H1 (cell line): ENCODE data around the gene SBDS. TPM values are rescaled to one million over a fixed set of nuclear protein-coding genes. Genes with fewer than 3 reads are reported as not detected.
"Not testable (repeated sequence)": the region's sequence is repeated elsewhere in the genome, so short reads cannot be mapped to it uniquely, and the experiment has no call there.

Source experiments
- CTCF ChIA-PET: fragments of 300-600 bp; sonication (Branson Sonifier 250); formaldehyde crosslinking; loops from one replicate; lab custom pipeline; 2021; ENCODE audit not compliant: partially characterized antibody; lab: Charles Lee
- POLR2A ChIA-PET: fragments of 300-600 bp; sonication (Branson Sonifier 250); formaldehyde crosslinking; loops from one replicate; lab custom pipeline; 2021; ENCODE audit warnings: inconsistent platforms; ENCODE audit not compliant: partially characterized antibody; lab: Charles Lee
- DNase-seq, 2 experiments: peaks; one replicate each; pipeline versions ENCODE4 v3.0.0 to v3.0.0-alpha.2; 2010 to 2022; ENCODE audit warnings: low spot score in 2 of 2, low read depth in 1 of 2, mixed read lengths in 1 of 2
- FAIRE-seq: peaks from 2 replicates; lab custom pipeline; 2011; peaks lifted over from hg19 to GRCh38; lab: Jason Lieb, UNC
- H2AFZ ChIP-seq: 2 replicates; pipeline ENCODE4 v1.8.1; 2012; ENCODE audit warnings: low read length, inconsistent platforms
- H2AK5ac ChIP-seq: 2 replicates; pipeline ENCODE4 v1.6.1; 2013; ENCODE audit warnings: low read depth, low read length
- H2BK120ac ChIP-seq: replicated peaks from 2 replicates; pipeline ENCODE3; 2013; ENCODE audit warnings: low read depth, low read length, inconsistent platforms
- H2BK12ac ChIP-seq: 2 replicates; pipeline ENCODE4 v1.6.1; 2013; ENCODE audit warnings: low read depth, low read length
- H2BK15ac ChIP-seq: 2 replicates; pipeline ENCODE4 v1.6.1; 2013; ENCODE audit warnings: low read length
- H2BK20ac ChIP-seq: 2 replicates; pipeline ENCODE4 v1.6.1; 2013; ENCODE audit warnings: low read length
- H2BK5ac ChIP-seq: 2 replicates; pipeline ENCODE4 v1.6.1; 2013; ENCODE audit warnings: low read depth, low read length
- H3K14ac ChIP-seq: 2 replicates; pipeline ENCODE4 v1.6.1; 2013; ENCODE audit warnings: inconsistent platforms; ENCODE audit not compliant: insufficient read length
- H3K18ac ChIP-seq: 2 replicates; pipeline ENCODE4 v1.6.1; 2013; ENCODE audit warnings: low read length; ENCODE audit errors: extremely low read depth
- H3K23ac ChIP-seq: 2 replicates; pipeline ENCODE4 v1.6.1; 2013; ENCODE audit warnings: inconsistent platforms; ENCODE audit not compliant: insufficient read length
- H3K23me2 ChIP-seq: 2 replicates; pipeline ENCODE4 v1.6.1; 2013; ENCODE audit warnings: low read depth, low read length
- H3K27ac ChIP-seq: 2 replicates; pipeline ENCODE4 v1.6.1; 2011; ENCODE audit warnings: low read depth, low read length, inconsistent platforms
- H3K27me3 ChIP-seq, 4 experiments: replicated peaks in 1 of 4; 1 replicate in 1 of 4; 2 replicates in 3 of 4; pipeline versions ENCODE4 v1.6.1 to v1.8.1; 2011 to 2013; ENCODE audit warnings: low read length in 3 of 4, mild to moderate bottlenecking in 3 of 4, inconsistent platforms in 2 of 4, mixed read lengths in 2 of 4, moderate library complexity in 1 of 4; ENCODE audit not compliant: control insufficient read depth in 3 of 4, insufficient read depth in 3 of 4; ENCODE audit errors: extremely low read depth in 1 of 4
- H3K36me3 ChIP-seq, 4 experiments: 2 replicates each; pipeline versions ENCODE4 v1.6.1 to v1.8.1; 2011 to 2013; ENCODE audit warnings: mild to moderate bottlenecking in 4 of 4, low read length in 3 of 4, moderate library complexity in 2 of 4, control low read depth in 1 of 4, inconsistent platforms in 1 of 4; ENCODE audit not compliant: insufficient read depth in 4 of 4, control insufficient read depth in 2 of 4
- H3K4ac ChIP-seq: replicated peaks from 2 replicates; pipeline ENCODE3; 2013; ENCODE audit warnings: low read length, low read depth, mixed read lengths, inconsistent platforms; ENCODE audit not compliant: insufficient read length
- H3K4me1 ChIP-seq, 4 experiments: replicated peaks in 1 of 4; 1 replicate in 1 of 4; 2 replicates in 3 of 4; pipeline versions ENCODE4 v1.6.1 to v1.8.1; 2011 to 2013; ENCODE audit warnings: low read length in 3 of 4, inconsistent platforms in 2 of 4, mixed read lengths in 1 of 4; ENCODE audit not compliant: insufficient read depth in 4 of 4, control insufficient read depth in 3 of 4
- H3K4me2 ChIP-seq, 2 experiments: 2 replicates each; pipeline versions ENCODE4 v1.6.1 to v1.8.1; 2011 to 2013; ENCODE audit warnings: low read depth in 2 of 2, low read length in 2 of 2, control low read depth in 1 of 2, inconsistent platforms in 1 of 2, mild to moderate bottlenecking in 1 of 2; ENCODE audit not compliant: insufficient read depth in 1 of 2
- H3K4me3 ChIP-seq, 4 experiments: fragments of 200-600, 300-600 bp in 1 of 4; sonication (generic), shearing (Covaris generic), sonication (Bioruptor Twin) in 1 of 4; 2 replicates each; pipeline versions ENCODE4 v1.5.1 to v1.8.1; 2011 to 2016; ENCODE audit warnings: low read length in 4 of 4, low read depth in 3 of 4, control low read depth in 2 of 4, inconsistent platforms in 2 of 4, mild to moderate bottlenecking in 2 of 4, mixed read lengths in 1 of 4, moderate library complexity in 1 of 4; ENCODE audit not compliant: insufficient read depth in 2 of 4; ENCODE audit errors: extremely low read depth in 1 of 4
- H3K56ac ChIP-seq: replicated peaks from 2 replicates; pipeline ENCODE3; 2013; ENCODE audit warnings: low read depth, mild to moderate bottlenecking, mixed read lengths, low read length, inconsistent platforms; ENCODE audit not compliant: insufficient read length
- H3K79me1 ChIP-seq: 2 replicates; pipeline ENCODE4 v1.6.1; 2013; ENCODE audit warnings: low read depth, low read length, control low read depth
- H3K79me2 ChIP-seq, 2 experiments: 2 replicates each; pipeline versions ENCODE4 v1.6.1 to v1.8.1; 2012 to 2013; ENCODE audit warnings: low read length in 2 of 2, mild to moderate bottlenecking in 2 of 2, inconsistent platforms in 1 of 2; ENCODE audit not compliant: insufficient read depth in 2 of 2, control insufficient read depth in 1 of 2
- H3K9ac ChIP-seq, 4 experiments: replicated peaks in 1 of 4; 1 replicate in 1 of 4; 2 replicates in 3 of 4; pipeline versions ENCODE4 v1.6.1 to v1.8.1; 2011 to 2013; ENCODE audit warnings: low read depth in 3 of 4, low read length in 3 of 4, control low read depth in 2 of 4, mild to moderate bottlenecking in 2 of 4, moderate library complexity in 2 of 4, inconsistent platforms in 1 of 4; ENCODE audit errors: extremely low read depth in 1 of 4
- H3K9me3 ChIP-seq, 2 experiments: 2 replicates each; pipeline versions ENCODE4 v1.6.1 to v1.8.1; 2012 to 2013; ENCODE audit warnings: mild to moderate bottlenecking in 2 of 2, moderate library complexity in 2 of 2, control low read depth in 1 of 2, inconsistent platforms in 1 of 2, low read depth in 1 of 2, low read length in 1 of 2, mixed read lengths in 1 of 2; ENCODE audit not compliant: insufficient read depth in 2 of 2
- H4K20me1 ChIP-seq, 2 experiments: replicated peaks in 1 of 2; 2 replicates each; pipeline versions ENCODE3 to v1.8.1; 2011 to 2013; ENCODE audit warnings: inconsistent platforms in 2 of 2, low read length in 2 of 2, mild to moderate bottlenecking in 1 of 2; ENCODE audit not compliant: insufficient read depth in 2 of 2, control insufficient read depth in 1 of 2
- H4K5ac ChIP-seq: 2 replicates; pipeline ENCODE4 v1.6.1; 2013; ENCODE audit warnings: low read length, low read depth, mixed read lengths, inconsistent platforms; ENCODE audit not compliant: insufficient read length
- H4K8ac ChIP-seq: 2 replicates; pipeline ENCODE4 v1.8.0; 2013; ENCODE audit warnings: mild to moderate bottlenecking, moderate library complexity, low read length, inconsistent platforms; ENCODE audit not compliant: insufficient read depth; ENCODE audit errors: extremely low read depth
- H4K91ac ChIP-seq: replicated peaks from 2 replicates; pipeline ENCODE3; 2013; ENCODE audit warnings: low read length, mixed read lengths, inconsistent platforms; ENCODE audit not compliant: insufficient read length
- WGBS, 2 experiments: shearing (Covaris generic) in 1 of 2; methylation state at CpG; one replicate each; pipeline versions ENCODE4 v1.1.6 to v1.1.7; 2013 to 2015; ENCODE audit warnings: low lambda C conversion rate in 2 of 2, mixed read lengths in 2 of 2, inconsistent platforms in 1 of 2, low coverage in 1 of 2, missing lambda C conversion rate in 1 of 2; ENCODE audit not compliant: insufficient replicate concordance in 2 of 2, insufficient coverage in 1 of 2, insufficient read length in 1 of 2; ENCODE audit errors: extremely low coverage in 1 of 2, missing lambda C conversion rate in 1 of 2; 5-methylcytosine and 5-hydroxymethylcytosine counted together
- polyA plus RNA-seq, 7 experiments: library from polyadenylated mRNA; depleted of rRNA in 3 of 7; stranded (reverse) in 5 of 7; unstranded in 2 of 7; fragments of >200 nt in 5 of 7; fragments of 200-250 nt in 2 of 7; gene quantifications; 1 replicate in 5 of 7; 2 replicates in 1 of 7; 4 replicates in 1 of 7; pipeline versions ENCODE4 v1.2.1 to v1.2.3, GENCODE V29; 2011 to 2013; ENCODE audit warnings: missing spikeins in 2 of 7, mixed read lengths in 2 of 7
- total RNA-seq: library from RNA; stranded (reverse); fragmentation: NEBNext Ultra II Directional; extraction: Animal tissue kit (Norgen Biotek cat#: 25700); gene quantifications from 2 replicates; pipeline ENCODE4 v1.2.1, GENCODE V29; 2021

Gene SBDS
- total and polyA plus RNA-seq, 2 of the 8 experiments (the other 6 are each of a cell fraction or from before 2014, with no cell fraction given), result 8.2 to 27.5 TPM

DNA sequence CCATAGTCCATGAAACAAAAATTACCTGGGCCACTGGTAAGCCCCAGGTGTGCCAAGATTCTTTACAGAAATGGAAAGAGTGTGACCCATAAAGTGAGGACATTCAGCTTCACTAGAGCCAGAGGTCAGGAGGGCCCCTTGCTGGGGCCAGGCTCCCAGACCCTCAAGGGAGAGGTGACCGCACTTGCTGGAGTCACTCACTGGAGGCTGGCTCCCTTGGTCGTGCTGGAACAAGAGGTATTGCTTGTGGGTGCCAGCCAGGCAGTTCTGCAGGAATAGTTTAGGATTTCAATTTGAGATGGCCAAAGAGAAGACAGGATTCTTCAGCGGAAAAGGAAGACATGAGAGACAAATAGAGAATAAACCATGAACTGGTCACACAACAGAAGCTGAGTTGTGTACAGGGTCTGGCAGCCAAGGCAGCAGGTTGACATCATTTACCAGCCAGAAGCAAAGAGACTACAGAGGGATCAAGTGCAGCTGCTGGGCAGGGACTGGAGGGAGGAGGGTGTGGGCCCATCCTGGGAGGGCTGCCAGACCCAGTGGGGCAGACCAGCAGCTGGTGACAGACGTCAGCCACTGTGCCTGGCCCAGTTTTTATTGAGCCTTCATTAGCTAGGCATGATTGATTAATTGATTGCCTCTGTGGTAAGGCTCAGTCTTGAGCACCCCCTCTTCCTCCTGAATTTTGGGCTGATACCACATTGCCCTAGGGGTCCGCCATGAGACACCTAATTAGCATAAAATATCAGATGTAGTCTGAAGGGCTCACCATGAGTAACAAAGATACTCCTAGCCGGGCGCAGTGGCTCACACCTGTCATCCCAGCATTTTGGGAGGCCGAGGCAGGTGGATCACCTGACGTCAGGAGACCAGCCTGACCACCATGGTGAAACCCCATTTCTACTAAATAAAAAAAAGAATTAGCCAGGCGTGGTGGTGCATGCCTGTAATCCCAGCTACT, 41.3 kb upstream of the SBDS start:
- H3K14ac ChIP-seq, H3K4ac ChIP-seq, POLR2A ChIA-PET, DNase-seq, H3K79me2 ChIP-seq, H4K91ac ChIP-seq, H3K79me1 ChIP-seq, H3K27me3 ChIP-seq, H3K4me3 ChIP-seq, H2BK120ac ChIP-seq, H3K18ac ChIP-seq, H3K4me1 ChIP-seq, H3K4me2 ChIP-seq, H3K36me3 ChIP-seq, H3K9ac ChIP-seq, H4K5ac ChIP-seq, H3K9me3 ChIP-seq, FAIRE-seq, H3K23me2 ChIP-seq, CTCF ChIA-PET, H4K20me1 ChIP-seq, H2AK5ac ChIP-seq, H2BK12ac ChIP-seq, H4K8ac ChIP-seq, H2BK20ac ChIP-seq, H2BK15ac ChIP-seq, H2AFZ ChIP-seq, H3K27ac ChIP-seq, H2BK5ac ChIP-seq, H3K23ac ChIP-seq, H3K56ac ChIP-seq: not testable (repeated sequence)
- WGBS, 2 experiments, result 91% methylated on average over 10 of the region's 10 CpGs; no CpG with 5 or more reads in 1 of the 2 experiments
